GM19035 (cell line): ENCODE data around the gene CHRNA7.
"Not testable (repeated sequence)": the region's sequence is repeated elsewhere in the genome, so short reads cannot be mapped to it uniquely, and the experiment has no call there.

Source experiments
- ATAC-seq: cut with Tn5 transposase; IDR thresholded peaks from one replicate; pipeline ENCODE4 v1.9.1; 2021; ENCODE audit not compliant: unreplicated experiment

The CHRNA7 gene

DNA sequence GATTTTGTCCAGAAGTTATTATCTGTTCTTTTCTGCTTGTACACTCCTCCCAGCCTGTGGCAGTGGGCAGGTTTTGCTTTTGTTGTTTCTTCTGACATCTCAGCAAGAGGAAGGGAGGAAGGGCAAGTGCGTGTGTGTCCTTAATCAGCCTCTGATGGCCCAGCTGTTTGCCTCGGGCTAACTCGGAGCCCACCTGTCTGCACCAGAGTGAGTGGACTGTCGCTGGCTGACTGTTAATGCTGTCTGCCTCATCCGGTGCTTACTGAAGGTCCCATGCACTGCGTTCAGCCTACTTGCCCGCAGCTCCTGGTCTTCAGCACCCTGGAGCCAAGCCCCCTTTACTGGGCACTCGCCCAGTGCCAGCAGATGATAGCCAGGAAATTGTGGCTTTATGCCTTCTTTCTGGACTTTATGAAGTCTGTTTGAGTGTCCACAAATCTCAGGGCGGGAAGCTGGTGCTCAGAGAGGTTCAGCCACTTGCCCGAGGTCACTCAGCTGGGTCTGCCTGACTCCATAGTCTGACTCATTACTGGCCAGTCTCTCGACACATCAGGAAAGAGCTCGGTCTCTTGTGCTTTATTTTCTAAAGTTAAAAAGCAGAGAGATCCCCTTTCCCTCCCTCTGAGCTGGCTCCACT is 89.5 kb downstream of the CHRNA7 start:
- ATAC-seq, result no peak

DNA sequence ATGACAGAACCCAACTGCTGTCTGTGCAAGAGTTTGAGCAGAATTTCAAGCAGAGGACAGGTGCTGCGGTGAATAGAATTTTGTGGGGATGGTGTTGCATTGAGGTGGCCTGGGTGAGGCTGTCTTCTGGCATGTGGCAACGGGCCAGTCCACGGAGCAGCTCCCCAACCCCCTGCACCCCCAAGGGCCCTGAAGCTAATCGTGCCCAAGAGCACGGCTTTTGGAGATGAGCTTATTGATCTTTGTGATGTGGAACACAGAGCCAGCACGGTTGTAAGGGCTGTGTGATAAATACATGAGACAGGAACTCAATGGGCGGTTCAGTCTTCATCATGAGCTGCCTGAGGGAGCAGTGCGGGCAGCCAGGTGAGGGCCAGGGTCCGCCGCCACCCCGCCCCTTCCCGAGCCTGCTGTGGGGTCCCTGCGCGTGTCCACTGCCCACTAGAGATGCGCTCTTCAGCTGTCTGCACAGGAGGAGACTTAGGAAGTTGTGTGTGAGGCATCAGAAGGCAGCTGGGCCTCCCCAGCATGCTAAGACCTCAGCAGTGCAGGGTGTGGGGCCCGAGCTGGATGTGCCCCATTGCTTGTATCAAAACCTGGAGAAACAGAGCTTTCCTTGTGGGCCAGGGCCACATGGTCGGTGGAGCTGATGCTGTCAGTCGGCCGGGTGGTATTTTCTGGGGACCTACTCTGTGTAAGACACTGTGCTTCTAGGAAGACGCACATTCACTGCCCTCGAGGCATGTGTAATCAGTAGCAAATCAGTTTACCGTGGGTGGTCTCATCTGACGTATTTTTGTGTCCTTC is 90.5 kb downstream of the CHRNA7 start:
- ATAC-seq, result no peak

DNA sequence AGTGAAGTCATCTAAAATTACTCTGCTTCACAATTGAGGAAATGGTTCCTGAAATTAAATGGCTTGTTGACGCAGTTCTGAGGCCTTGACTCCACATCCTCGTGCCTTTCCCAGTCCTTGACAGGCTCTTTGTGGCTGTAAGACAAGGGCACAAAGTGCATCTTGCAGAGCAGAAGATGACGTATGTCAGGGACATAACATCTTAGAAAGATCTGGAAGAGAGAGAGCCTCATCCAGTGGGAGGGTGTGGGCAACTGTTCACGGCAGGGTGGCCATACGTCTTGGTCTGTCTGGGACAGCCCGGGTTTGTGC is 91.0 kb downstream of the CHRNA7 start:
- ATAC-seq, result no peak

DNA sequence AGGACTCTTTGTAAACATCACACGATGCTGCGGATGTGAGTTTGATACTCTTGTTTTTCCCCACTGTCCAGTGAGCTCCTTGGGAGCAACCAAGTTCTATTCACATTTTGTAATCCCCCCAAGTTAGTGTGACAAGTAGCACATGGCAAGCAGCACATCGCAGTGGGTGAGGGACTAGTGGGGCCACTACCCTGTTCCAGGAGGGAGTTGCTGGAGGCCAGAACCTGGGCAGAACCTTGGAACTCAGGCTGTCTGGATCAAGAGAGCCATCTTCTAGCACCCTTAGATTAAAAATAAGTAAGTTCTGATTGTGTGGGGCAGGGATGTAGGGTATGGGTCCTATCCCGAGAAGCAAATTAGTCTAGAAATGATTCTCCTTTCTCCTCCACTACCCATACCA is 91.7 kb downstream of the CHRNA7 start:
- ATAC-seq, result no peak

DNA sequence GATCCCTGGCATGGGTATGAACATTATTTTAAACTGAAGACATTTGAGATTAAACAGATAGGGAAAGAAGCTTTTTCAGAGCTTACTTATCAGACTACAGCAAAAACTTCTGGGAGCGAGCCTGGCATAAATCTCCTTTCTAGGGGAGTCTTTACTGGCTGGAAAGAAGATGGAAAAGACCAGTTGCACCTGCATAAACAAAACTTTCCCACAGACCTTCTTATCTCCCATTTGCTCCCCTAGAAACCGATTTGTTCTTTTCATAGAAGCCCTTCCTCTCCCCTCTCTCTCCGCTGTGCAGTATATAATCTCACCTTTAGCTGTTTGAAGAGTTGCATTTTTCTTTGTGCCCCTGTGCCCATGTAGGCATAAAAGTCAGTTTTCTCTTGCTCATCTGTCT is 93.2 kb downstream of the CHRNA7 start:
- ATAC-seq, result no peak

DNA sequence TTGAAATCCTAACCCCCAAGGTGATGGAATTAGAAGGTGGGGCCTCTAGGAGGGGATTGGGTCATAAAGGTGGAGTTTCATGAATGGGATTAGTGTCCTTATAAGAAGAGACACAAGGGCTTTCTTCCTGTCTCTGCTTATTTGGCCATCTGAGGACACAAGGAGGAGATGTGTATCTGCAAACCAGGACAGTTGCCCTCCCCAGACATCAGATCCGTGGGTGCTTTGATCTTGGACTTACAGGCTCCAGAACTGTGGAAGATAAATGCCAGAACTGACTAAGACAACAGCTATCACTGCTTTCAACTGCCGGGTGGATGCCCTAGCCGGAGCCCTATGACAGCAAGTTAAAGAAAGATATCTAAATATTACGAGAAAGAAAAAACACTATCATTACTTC is 94.4 kb downstream of the CHRNA7 start:
- no peak for ATAC-seq

DNA sequence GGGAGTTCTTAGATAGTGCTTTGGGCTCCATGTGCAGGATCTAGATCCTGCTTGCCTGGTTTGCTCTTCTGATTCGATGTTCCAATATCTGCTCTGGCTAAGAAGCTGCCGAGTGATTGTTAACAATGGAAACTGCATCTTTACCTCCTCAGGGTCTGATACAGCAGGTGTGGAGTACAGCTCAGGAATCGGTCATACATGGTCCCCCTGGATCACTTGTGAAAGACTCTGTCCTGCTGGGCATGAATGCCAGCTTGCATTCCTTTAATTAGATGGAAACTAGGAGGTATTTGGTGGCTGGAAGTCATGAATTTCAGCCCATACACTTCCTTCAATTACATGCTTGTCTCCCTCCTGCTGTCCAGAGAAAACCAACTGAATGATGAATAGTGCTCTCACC is 95.3 kb downstream of the CHRNA7 start:
- no peak for ATAC-seq

DNA sequence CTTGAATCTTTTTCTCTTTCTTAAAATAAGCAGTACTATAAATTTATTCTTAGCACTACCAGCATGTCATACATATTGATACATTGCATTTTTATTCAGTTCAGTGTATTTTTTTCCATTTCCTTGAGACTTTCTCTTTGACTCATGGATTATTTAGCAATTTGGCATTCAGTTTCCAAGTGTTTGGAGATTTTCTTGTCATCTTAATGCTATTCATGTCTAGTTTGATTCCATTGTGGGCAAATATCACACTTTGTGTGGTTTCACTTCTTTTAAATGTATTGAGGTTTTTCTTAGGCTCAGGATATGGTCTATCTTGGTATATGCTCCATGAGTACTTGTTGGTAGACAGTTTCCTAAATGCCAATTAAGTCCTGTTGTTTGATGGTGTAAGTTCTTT is 99.5 kb downstream of the CHRNA7 start:
- ATAC-seq, result no peak

DNA sequence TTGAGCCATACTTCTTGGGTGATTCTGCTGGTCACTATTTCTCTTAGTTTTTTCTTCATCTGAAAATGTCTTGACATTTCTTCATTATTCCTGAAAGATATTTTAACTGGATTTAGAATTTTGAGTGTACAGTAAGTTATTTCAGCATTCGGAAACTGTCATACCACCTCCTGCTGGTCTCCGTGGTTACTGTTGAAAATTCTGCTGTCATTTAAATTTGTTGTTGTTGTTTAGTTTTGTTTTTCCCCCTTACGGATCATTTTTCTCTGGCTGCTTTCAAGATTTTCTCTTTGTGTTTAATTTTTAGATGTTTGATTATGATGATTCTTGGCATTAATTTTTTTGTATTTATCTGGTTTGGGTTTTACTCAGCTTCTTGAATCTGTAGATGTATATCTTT is 100.5 kb downstream of the CHRNA7 start:
- no peak for ATAC-seq

DNA sequence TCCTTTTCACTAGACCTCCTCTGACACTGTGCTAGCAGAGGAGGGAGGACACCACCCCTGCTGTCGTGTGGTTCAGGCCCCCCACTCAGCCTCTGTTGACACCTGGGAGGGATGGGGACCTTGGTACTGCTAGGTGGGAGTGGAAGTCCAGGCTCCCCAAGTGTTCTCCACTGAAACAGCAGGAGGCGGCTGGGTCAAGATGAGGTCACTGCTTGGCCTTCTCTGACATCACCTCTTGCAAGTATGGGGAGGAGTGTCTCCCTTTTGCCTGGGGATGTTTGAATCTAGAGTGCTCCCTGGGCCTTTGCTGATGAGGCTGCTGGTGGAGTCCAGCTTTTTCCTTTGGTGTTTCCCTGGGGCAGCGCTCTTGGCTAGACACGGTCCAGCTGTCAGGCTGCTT is 101.5 kb downstream of the CHRNA7 start:
- no peak for ATAC-seq

DNA sequence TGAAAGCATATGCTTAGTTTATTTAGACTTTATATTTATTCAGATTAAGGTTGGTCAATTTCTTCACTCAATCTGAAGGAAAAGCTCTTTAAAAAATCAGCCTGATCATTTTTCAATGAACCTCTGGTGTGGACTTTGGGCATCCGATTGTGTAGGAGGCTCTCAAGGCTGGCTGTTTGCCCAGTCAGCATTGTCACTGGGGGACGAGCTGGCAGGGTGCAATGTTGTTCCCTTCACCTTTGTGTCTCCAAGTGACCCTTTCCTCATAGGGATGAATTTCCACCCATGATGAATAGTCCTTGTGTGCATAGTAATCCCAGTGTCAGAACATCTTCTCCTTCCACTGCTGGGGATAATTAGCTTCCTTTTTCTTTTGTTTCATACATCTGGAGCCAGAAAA is 102.5 kb downstream of the CHRNA7 start:
- no peak for ATAC-seq

DNA sequence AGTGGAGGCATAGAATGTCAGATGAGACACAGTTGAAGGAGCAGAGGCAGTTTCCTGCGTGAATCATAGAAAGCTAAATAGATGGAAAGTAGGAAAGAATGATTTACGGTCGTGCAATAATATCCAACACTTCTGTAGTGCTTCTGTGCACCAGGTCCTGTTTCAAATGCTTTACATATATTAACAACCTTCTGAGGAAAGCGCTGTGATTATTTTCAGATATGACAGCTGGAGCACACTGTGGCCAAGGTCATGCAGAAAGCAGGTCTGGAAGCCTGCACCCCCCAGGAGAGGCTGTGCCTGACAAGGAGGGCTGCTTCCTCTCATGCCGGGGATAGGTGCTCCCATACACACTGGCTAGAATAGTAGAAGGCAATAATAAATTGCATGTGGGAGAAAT is 104.5 kb downstream of the CHRNA7 start:
- ATAC-seq, result no peak

DNA sequence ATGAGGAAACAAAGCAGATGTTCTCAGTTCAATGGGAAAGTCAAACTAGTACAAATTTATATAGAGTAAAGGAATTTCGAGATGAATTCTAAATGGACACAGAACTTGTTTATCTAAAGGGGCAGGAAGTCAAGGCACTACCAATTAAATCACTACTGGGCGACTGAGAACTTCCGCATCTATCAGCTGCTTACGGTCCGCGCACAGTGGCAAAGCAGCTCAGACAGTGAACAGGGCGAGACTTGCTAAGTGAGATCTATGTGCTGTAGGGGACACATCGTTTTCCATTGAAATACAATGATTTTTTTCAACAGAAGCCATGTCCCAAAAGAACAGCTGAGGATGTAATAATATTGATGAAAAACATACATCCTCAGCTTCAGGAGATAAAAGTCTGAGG is 105.0 kb downstream of the CHRNA7 start:
- ATAC-seq, result no peak

DNA sequence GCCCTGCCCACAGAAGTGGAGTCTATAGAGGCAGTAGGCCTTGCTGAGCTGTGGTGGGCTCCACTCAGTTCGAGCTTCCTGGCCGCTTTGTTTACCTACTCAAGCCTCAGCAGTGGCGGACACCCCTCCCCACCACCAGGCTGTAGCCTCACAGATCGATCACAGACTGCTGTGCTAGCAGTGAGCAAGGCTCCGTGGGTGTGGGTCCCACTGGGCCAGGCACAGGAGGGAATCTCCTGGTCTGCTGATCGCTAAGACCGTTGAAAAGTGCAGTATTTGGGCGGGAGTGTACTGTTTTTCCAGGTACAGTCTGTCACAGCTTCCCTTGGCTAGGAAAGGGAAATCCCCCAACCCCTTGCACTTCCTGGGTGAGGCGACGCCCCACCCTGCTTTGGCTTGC is 115.2 kb downstream of the CHRNA7 start:
- not testable (repeated sequence) for ATAC-seq

DNA sequence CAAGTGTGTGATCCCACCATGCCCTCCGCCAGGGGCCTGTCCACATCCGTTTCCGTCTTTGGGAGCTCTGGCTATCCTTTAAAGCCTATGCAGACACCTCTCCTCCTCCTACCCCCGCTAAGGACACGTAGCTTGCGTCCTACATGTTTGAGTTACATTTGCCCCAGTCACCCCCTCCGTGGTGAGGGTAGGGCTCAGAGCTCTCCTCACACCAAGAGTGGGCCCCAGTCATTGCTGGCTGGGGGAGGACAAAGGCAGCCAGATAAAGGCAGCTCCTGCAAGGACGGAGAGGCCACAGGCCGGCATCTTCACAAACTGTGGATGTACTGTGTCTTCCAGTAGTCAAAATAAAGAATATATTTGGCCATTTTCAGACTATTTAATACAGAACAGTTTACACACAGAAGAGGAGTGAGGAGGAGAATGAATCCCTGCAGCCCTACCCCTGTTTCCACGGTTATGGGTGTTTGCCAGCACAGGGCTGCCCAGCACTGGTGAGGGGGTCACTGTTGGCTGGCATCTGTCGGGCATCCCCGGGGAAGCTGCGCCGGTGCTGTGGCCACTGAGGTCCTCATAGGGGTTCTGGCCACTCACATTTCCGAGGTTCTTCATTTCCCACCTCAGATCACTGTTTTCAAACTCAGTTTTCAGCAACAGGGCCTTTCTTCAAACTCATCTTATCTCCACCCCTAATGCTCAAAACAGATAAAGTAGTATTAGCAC is 118.7 kb downstream of the CHRNA7 start:
- ATAC-seq, result no peak

DNA sequence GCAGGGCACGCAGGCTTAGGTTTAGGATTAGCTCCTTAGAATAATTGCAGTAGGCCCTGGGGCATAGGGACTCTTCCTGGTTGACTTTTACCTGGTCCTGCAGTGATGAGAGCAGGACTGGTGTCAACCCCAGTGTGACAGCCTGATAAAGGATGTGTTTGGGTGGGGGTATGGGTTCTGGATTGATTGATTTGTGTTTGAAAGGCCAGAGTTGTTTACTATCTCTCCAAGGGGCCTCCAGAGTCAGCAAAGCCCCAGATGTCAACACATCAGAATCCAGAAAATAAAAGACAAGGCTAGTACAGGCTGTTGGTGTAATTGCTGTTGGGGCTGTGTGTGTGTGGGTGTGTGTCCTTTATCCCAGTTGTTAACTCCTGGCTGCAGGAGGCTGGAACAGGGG is 122.3 kb downstream of the CHRNA7 start:
- no peak for ATAC-seq

DNA sequence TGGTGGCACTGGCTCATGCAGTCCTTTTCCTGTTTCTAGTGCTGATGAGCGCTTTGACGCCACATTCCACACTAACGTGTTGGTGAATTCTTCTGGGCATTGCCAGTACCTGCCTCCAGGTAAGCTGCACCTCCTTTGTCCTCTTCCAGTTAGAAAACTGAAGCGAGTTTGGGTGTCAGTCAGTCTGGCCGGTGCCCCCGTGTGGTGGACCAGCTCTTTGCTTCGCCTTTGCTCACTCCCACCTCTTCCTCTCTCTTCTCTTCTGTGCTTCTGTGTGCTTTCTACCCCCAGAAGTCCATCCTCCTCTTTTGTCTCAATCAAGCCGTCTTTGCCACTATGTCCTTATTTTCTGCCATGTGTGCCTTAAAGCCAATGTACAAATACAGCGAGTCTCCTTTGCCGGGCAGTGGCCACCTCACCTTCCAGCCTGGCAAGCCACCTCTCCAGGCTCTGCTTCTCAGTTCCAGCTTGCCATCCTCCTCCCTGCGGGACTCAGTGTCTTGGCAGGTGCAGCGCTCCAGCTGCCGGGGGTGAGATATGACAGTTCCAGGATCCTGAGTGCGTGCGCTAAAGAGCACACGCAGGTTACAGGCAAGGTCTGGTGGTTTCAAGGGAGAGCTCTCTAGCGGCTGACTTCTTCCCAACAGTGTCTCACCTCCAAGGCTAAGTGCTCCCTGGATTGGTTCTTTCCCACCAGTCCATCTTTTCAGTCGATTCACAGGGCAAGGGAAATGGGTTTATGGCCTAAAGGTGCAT is 123.7 kb downstream of the CHRNA7 start:
- not testable (repeated sequence) for ATAC-seq

DNA sequence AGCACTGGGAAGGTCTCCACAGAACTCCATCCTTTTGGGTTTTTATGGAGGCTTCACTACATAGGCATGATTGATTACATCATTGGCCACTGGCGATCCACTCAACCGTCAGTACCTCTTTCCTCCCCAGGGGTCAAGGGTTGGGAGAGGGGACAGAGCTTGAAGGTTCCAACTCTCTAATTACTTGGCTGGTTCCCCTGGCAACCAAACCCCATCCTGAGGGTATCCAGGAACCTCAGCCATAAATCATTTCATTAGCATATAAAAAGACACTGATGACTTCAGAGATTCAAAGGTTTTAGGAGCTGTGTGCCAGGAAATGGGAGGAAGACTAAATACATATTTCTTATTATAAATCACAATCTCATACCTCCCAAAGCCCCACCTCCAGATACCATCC is 131.8 kb downstream of the CHRNA7 start:
- not testable (repeated sequence) for ATAC-seq

DNA sequence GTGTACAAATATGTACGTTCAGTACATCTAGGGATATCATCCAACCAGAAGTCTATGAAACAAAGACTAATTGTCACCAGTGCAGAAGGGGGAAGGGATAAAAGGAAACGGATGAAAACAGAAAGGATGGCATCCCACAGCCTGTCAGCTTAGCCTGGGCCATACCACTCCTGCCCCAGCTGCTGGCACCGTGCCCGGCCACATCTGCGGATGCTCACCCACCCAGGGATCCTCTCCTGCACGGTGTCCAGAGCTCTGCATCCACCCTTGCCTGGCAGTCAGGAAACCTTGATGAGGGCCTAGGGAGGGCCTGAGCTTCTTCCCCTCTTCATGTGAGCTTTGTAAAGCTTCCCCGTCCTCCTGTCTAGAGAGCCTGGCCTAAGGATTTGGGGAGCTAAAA is 133.8 kb downstream of the CHRNA7 start:
- ATAC-seq, result not testable (repeated sequence)

DNA sequence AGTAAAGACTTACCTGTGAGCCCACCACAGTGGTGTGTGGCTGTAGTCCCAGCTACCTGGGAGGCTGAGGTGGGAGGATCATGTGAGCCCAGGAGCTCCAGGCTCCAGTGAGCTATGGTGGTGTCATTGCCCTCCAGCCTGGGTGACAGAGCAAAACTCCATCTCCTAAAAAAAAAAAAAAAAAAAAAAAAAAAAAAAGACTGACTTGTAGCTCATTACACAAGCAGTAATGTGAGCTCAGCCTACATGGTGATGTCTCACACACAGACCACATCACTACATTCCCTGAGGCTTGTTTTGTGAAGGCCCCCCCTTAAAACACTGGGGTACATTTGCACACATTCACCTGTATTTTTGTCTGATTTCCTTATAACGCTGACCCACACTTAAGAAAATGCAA is 134.4 kb downstream of the CHRNA7 start:
- not testable (repeated sequence) for ATAC-seq

DNA sequence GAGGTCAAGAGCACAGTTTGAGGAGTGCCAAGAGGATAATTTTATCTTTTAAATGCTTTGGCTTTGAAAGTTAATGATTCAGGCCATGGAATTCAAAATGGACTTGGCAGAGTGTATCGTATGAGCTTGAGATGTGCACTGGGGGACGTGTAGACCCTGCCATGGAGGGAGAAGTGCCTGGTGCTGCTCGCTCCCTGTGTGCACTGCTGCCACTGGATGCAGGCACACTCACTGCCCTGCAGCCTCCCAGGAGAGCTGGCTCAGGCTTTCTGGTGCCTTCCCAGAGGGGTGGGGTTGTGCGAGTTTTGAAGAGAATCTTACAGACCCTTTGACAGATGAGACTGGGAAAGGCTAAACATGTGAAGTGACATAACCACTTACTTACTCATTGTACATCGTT is 135.5 kb downstream of the CHRNA7 start:
- not testable (repeated sequence) for ATAC-seq

DNA sequence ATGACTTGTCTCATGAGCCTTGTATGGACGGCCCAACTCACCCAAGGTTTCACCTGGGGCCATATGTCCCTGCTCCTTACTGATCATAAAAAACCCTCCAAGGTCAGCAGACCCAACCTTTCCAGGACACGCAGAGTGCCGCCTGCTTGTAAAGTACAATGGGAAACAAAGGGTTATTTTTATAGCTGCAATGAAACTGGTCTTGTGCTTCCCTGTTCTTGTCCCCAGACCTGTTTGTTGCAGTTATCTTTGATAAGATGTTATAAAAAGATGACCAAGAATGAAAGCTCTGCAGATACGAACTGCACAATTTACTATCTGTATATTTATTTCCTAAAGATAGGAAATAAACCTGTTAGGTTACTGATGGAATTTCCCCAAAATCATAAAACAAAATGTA is 136.0 kb downstream of the CHRNA7 start:
- not testable (repeated sequence) for ATAC-seq
